Sigmoid colon (tissue), 4 donors: Measurements from ENCODE around the gene PHKA1.

Source experiments
- CTCF ChIP-seq, 4 experiments: fragments of 450-650 bp in 3 of 4; fragments of 200-600 bp in 1 of 4; IDR thresholded peaks; one replicate each; pipeline ENCODE4 v1.5.1; 2016 to 2019; ENCODE audit warnings: antibody characterized with exemption in 4 of 4, mild to moderate bottlenecking in 3 of 4, moderate library complexity in 2 of 4
- EP300 ChIP-seq, 4 donors: sonication (generic); formaldehyde crosslinking; IDR thresholded peaks; one replicate each; pipeline ENCODE4 v1.6.1; 2017; ENCODE audit warnings: antibody characterized with exemption in 4 of 4
- POLR2A ChIP-seq, 2 donors: fragments of 450-650 bp; IDR thresholded peaks; one replicate each; pipeline ENCODE4 v1.6.1; 2016; ENCODE audit warnings: antibody characterized with exemption in 2 of 2, mild to moderate bottlenecking in 2 of 2, moderate library complexity in 2 of 2
- POLR2AphosphoS5 ChIP-seq, 4 donors: sonication (generic); formaldehyde crosslinking; IDR thresholded peaks; one replicate each; pipeline ENCODE4 v1.6.1; 2017; ENCODE audit warnings: antibody characterized with exemption in 4 of 4

DNA sequence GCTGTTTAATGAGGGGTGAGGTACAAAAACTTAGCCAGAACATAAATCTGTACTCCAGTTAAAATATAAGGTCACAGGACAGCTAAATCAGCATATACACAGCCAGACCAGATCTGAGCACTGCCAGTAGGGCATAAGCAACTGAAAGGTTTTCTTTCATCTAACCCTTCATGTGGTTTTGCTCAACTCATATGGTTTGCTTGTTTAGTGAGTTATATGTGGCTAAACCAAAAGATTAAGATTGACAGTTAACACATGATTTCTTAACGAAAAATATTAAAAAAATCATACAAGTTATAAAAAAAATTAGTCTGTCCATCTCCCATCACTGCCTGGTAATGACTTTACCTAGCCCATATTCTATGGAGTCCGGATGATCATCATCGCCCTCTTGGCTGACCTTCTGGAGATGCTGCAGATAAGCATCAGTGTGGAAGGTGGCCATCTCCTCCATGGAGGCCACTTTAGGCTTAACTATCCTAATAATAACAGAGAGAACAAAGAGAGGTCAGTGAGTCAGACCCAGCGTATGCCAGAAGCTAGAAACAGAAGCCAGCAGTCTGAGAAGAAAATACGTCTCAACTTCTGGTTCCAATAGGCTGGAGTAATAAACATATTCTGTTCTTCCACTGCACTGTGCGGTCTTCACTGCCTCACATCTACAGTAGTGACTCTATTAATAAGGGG, 145.6 kb downstream of the PHKA1 start:
- TF ChIP-seq CTCF (IDR thresholded peaks at IDR 0.05) (no peak), POLR2A (IDR thresholded peaks at IDR 0.05) (no peak), EP300 (IDR thresholded peaks at IDR 0.05) (no peak), POLR2AphosphoS5 (IDR thresholded peaks at IDR 0.05) (no peak)
